HCT116 (cell line): ENCODE measurements around the gene PLD6. TPM values are rescaled to one million over a fixed set of nuclear protein-coding genes. Genes with fewer than 3 reads are reported as not detected.

Experiments used
- ATAC-seq: fragments of 200-7000 bp; cut with Tn5 transposase; 2 replicates; pipeline ENCODE4 v1.9.1; 2020; ENCODE audit warnings: mild to moderate bottlenecking, moderate library complexity
- BruUV-seq: library from RNA; stranded (reverse); fragments of 400-500 nt; replicated peaks from 2 replicates; lab custom pipeline; 2021; lab: Mats Ljungman, UMichigan
- CTCF ChIA-PET: fragments of 300-600 bp; sonication (Branson Sonifier 250); formaldehyde crosslinking; loops from one replicate; lab custom pipeline; 2021; ENCODE audit warnings: antibody characterized with exemption; lab: Charles Lee
- POLR2A ChIA-PET: fragments of 300-600, 350-600 bp; sonication (Branson Sonifier 250); formaldehyde crosslinking; loops from one replicate; lab custom pipeline; 2021; ENCODE audit warnings: antibody characterized with exemption; lab: Charles Lee
- RAD21 ChIA-PET, 2 experiments: fragments of 300-600 bp; sonication (Branson Sonifier 250); formaldehyde crosslinking; loops; one replicate each; lab custom pipeline; 2023; ENCODE audit warnings: low total read pairs in 2 of 2; ENCODE audit not compliant: uncharacterized antibody in 2 of 2, unreplicated experiment in 2 of 2, low non-redundant PET in 1 of 2; lab: Charles Lee
- DNase-seq: peaks from one replicate; pipeline ENCODE4 v3.0.0-alpha.2; 2010; ENCODE audit warnings: low read depth, low spot score
- H2AFZ ChIP-seq: fragments of 200-600 bp; shearing (Covaris generic), sonication (generic); 2 replicates; pipeline ENCODE4 v1.6.1; 2017; ENCODE audit warnings: low read depth, mixed run types, mixed read lengths, antibody characterized with exemption, low read length; ENCODE audit not compliant: poor library complexity, severe bottlenecking
- H3K27ac ChIP-seq: 2 replicates; pipeline ENCODE4 v1.5.1; 2012; ENCODE audit warnings: low read depth, low read length
- H3K27me3 ChIP-seq: fragments of 200-600 bp; sonication (generic); 2 replicates; pipeline ENCODE4 v1.6.1; 2016; ENCODE audit warnings: mixed run types, low read length, mixed read lengths; ENCODE audit not compliant: insufficient read depth
- H3K36me3 ChIP-seq, 2 experiments: fragments of 200-500 bp in 1 of 2; fragments of 200-600 bp in 1 of 2; sonication (Bioruptor generic) in 1 of 2; sonication (generic) in 1 of 2; 2 replicates each; pipeline versions ENCODE4 v1.5.1 to v1.6.1; 2014 to 2016; ENCODE audit warnings: low read length in 2 of 2, inconsistent platforms in 1 of 2, mixed read lengths in 1 of 2, mixed run types in 1 of 2; ENCODE audit not compliant: insufficient read depth in 2 of 2, control insufficient read depth in 1 of 2
- H3K4me1 ChIP-seq, 2 experiments: fragments of 200-600 bp in 1 of 2; sonication (generic) in 1 of 2; 2 replicates each; pipeline versions ENCODE4 v1.5.1 to v1.6.1; 2012 to 2017; ENCODE audit warnings: low read length in 2 of 2, inconsistent platforms in 1 of 2, mild to moderate bottlenecking in 1 of 2, mixed read lengths in 1 of 2, mixed run types in 1 of 2, moderate library complexity in 1 of 2; ENCODE audit not compliant: insufficient read depth in 2 of 2, control insufficient read depth in 1 of 2
- H3K4me2 ChIP-seq: fragments of 200-600 bp; sonication (generic); 2 replicates; pipeline ENCODE4 v1.6.1; 2017; ENCODE audit warnings: mixed run types, low read length, mixed read lengths
- H3K4me3 ChIP-seq, 2 experiments: fragments of 200-600 bp in 1 of 2; sonication (generic) in 1 of 2; replicated peaks in 1 of 2; 2 replicates each; pipeline ENCODE4 v1.5.1; 2011 to 2016; ENCODE audit warnings: low read length in 2 of 2, control low read depth in 1 of 2, low read depth in 1 of 2, mild to moderate bottlenecking in 1 of 2, mixed read lengths in 1 of 2, mixed run types in 1 of 2
- H3K79me2 ChIP-seq: fragments of 200-600 bp; sonication (generic); 2 replicates; pipeline ENCODE4 v1.6.1; 2017; ENCODE audit warnings: mild to moderate bottlenecking, mixed run types, low read length, moderate library complexity, mixed read lengths; ENCODE audit not compliant: insufficient read depth
- H3K9ac ChIP-seq: fragments of 200-600 bp; sonication (generic); 2 replicates; pipeline ENCODE4 v1.6.1; 2016; ENCODE audit warnings: low read length, mixed read lengths
- H3K9me2 ChIP-seq: fragments of 200-600 bp; sonication (generic), shearing (Covaris generic); 2 replicates; pipeline ENCODE4 v1.6.1; 2017; ENCODE audit warnings: mixed run types, mild to moderate bottlenecking, moderate library complexity; ENCODE audit not compliant: insufficient read depth
- H3K9me3 ChIP-seq, 2 experiments: fragments of 200-500 bp in 1 of 2; fragments of 200-600 bp in 1 of 2; sonication (Bioruptor generic) in 1 of 2; sonication (generic) in 1 of 2; 2 replicates each; pipeline ENCODE4 v1.6.1; 2014 to 2017; ENCODE audit warnings: low read length in 2 of 2, mixed read lengths in 2 of 2, inconsistent platforms in 1 of 2, low read depth in 1 of 2, mild to moderate bottlenecking in 1 of 2, mixed run types in 1 of 2, moderate library complexity in 1 of 2; ENCODE audit not compliant: control insufficient read depth in 1 of 2, insufficient read depth in 1 of 2
- H4K20me1 ChIP-seq: fragments of 200-600 bp; sonication (generic), shearing (Covaris generic); 2 replicates; pipeline ENCODE4 v1.6.1; 2017; ENCODE audit warnings: mixed run types, mild to moderate bottlenecking, moderate library complexity; ENCODE audit not compliant: insufficient read depth
- CBX3 ChIP-seq: IDR thresholded peaks from 2 replicates; pipeline ENCODE4 v1.6.1; 2012; ENCODE audit warnings: low read depth
- CEBPB ChIP-seq: IDR thresholded peaks from 2 replicates; pipeline ENCODE4 v1.6.1; 2012; ENCODE audit warnings: low read depth
- FOSL1 ChIP-seq: IDR thresholded peaks from 2 replicates; pipeline ENCODE4 v1.6.1; 2012; ENCODE audit warnings: low read depth
- SIN3A ChIP-seq: IDR thresholded peaks from 2 replicates; pipeline ENCODE4 v1.6.1; 2012; ENCODE audit warnings: low read depth
- intact Hi-C: fragments of 100-400 bp; cut with micrococcal nuclease; formaldehyde crosslinking; loops from 2 replicates; pipeline ENCODE4 v1.10.0; 2022
- total RNA-seq: library from RNA; stranded (reverse); gene quantifications from one replicate; pipeline ENCODE4 v1.2.1, GENCODE V29; 2021; ENCODE audit not compliant: unreplicated experiment
- TF ChIP-seq, protein P1 (sequence below): IDR thresholded peaks from 2 replicates; pipeline ENCODE4 v1.6.1; 2012

The PLD6 gene
- total RNA-seq, 1 experiment from 2014 or later: 15.6 TPM

DNA sequence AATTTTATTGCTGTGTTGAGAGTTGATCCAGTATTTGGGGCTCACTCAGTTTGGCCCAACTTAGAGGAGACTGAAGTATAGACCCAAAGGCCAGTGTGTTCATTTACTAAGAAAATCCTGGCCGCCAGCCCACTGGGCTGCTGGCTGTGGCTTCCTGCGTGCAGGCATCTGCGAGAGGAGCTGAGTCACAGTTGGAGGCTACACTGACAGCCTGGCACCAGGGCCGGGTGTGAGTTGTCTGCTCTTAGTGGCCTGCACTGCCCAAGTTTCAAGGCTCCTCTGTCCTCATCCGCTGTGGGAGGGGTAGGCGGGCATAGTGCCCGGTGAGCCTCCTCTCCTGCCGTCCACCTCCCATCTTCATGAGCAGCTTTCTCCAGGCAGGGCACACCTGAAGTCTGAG, 54.2 kb downstream of the PLD6 start:
- RAD21 ChIA-PET: no interaction called here
- no peak overlapping the region for H3K4me3 ChIP-seq
- H4K20me1 ChIP-seq: no peaks in the 10 kb centered on the region; the same call in 1 of the 2 replicates
- ATAC-seq (peak; percentile 69), DNase-seq (no peak)
- BruUV-seq: no TSS peak
- peak overlapping the region; percentile 34 for H3K4me2 ChIP-seq
- intact Hi-C loops: no loop called here
- peak overlapping the region; percentile 25; the same call in 1 of the 2 replicates for H3K27ac ChIP-seq
- H3K27me3 ChIP-seq: no peaks in the 10 kb centered on the region
- H2AFZ ChIP-seq: no peak overlapping the region
- H3K9ac ChIP-seq: no peak overlapping the region; the same call in 1 of the 2 replicates
- POLR2A ChIA-PET: no interaction called here
- no peaks in the 10 kb centered on the region for H3K9me2 ChIP-seq
- peaks cover 36 to 58% of the 10 kb centered on the region in 2 experiments for H3K36me3 ChIP-seq
- peaks cover 3% of the 10 kb centered on the region; the same call in 1 of the 2 replicates for H3K79me2 ChIP-seq
- no peak for TF ChIP-seq CBX3
- no peaks in the 10 kb centered on the region for H3K9me3 ChIP-seq
- CTCF ChIA-PET: no interaction called here
- peaks cover 2 to 29% of the 10 kb centered on the region in 2 experiments; a peak in 2 of 4 replicates for H3K4me1 ChIP-seq

DNA sequence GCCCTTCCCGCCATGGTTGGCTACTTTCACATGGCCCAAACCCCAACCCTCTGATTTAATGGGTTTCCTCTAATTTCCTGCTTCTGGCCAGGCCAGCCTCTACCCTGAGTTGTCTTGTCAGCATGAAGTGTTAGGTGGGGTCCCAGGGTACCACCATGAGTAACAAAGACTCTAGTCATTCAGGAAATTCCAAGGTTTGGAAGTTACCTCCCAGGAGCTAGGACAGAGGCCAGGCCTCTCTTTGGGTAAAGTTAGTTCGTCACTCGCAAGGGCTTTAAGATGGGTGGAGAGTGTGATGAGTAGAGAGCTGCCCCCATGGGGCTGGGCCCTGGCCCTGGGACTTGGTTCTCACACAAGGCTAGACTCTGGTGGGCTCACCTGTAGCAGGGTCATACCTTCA, 54.6 kb downstream of the PLD6 start:
- peaks cover 33 to 53% of the 10 kb centered on the region in 2 experiments for H3K36me3 ChIP-seq
- H2AFZ ChIP-seq: no peak overlapping the region
- peak overlapping the region; percentile 34 for H3K4me2 ChIP-seq
- ATAC-seq (peak; percentile 27), DNase-seq (no peak)
- peak overlapping the region; percentile 22; the same call in 1 of the 2 replicates for H3K27ac ChIP-seq
- no peaks in the 10 kb centered on the region for H3K9me3 ChIP-seq
- CTCF ChIA-PET: no interaction called here
- TF ChIP-seq, protein P1, sequence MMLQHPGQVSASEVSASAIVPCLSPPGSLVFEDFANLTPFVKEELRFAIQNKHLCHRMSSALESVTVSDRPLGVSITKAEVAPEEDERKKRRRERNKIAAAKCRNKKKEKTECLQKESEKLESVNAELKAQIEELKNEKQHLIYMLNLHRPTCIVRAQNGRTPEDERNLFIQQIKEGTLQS: no peak
- TF ChIP-seq SIN3A: no peak
- TF ChIP-seq FOSL1: no peak
- TF ChIP-seq CEBPB: no peak
- TF ChIP-seq, all 23 proteins: peak for 0
- Histone ChIP-seq H3K79me2 (peaks cover 3% of the 10 kb centered on the region; the same call in 1 of the 2 replicates), H3K4me1 (peaks cover 2 to 29% of the 10 kb centered on the region in 2 experiments; a peak in 2 of 4 replicates), H3K9ac (no peak overlapping the region), H4K20me1 (no peaks in the 10 kb centered on the region; the same call in 1 of the 2 replicates), H3K27me3 (no peaks in the 10 kb centered on the region), H3K4me3 (no peak overlapping the region), H3K9me2 (no peaks in the 10 kb centered on the region)
- intact Hi-C loops: no loop called here
- ChIA-PET POLR2A (no interaction called here), RAD21 (no interaction called here)
- no TSS peak for BruUV-seq
